ENCODE results near the gene SLC6A6.
"Not testable (repeated sequence)": the region's sequence is repeated elsewhere in the genome, so short reads cannot be mapped to it uniquely, and the experiment has no call there.

Gene SLC6A6

GRCh38 chr3:14409779-14410063 is 7.3 kb downstream of the SLC6A6 start:
- not testable (repeated sequence) for H2BK12ac ChIP-seq (ENCODE audit: low read length); H3K27ac ChIP-seq (ENCODE audit: low read depth, low read length); H2BK5ac ChIP-seq (ENCODE audit: low read depth, low read length, poor library complexity); H4K8ac ChIP-seq (ENCODE audit: low read depth, low read length); DNase-seq; H3K27me3 ChIP-seq (ENCODE audit: insufficient read depth, low read length); H2AFZ ChIP-seq (ENCODE audit: insufficient read depth, low read length, poor library complexity); H3K4me2 ChIP-seq (ENCODE audit: low read length); H2BK120ac ChIP-seq (ENCODE audit: insufficient read depth, low read length, poor library complexity); H3K18ac ChIP-seq (ENCODE audit: low read length); H4K12ac ChIP-seq (ENCODE audit: low read depth, low read length); H3K79me1 ChIP-seq (ENCODE audit: low read length); H3K4me3 ChIP-seq (ENCODE audit: low read depth, low read length); H3K4ac ChIP-seq (ENCODE audit: low read depth, low read length); H3K9me3 ChIP-seq (ENCODE audit: insufficient read depth, low read depth, low read length); H2AK5ac ChIP-seq (ENCODE audit: low read length); H3K14ac ChIP-seq (ENCODE audit: low read length); H3K9ac ChIP-seq (ENCODE audit: low read length); H4K91ac ChIP-seq (ENCODE audit: low read depth, low read length); H3K79me2 ChIP-seq (ENCODE audit: control insufficient read depth, insufficient read depth, low read length, poor library complexity); H3K23ac ChIP-seq (ENCODE audit: low read length)
- Histone ChIP-seq H3K4me1 (ENCODE audit: control insufficient read depth in 1 of 2, insufficient read depth in 2 of 2, low read length in 2 of 2) (peaks cover 19 to 23% of the 10 kb centered on the region in 2 experiments), H3K36me3 (ENCODE audit: control insufficient read depth in 1 of 2, insufficient read depth in 2 of 2, low read length in 2 of 2) (peaks cover 19 to 24% of the 10 kb centered on the region in 2 experiments)
- WGBS (ENCODE audit: extremely low coverage, insufficient coverage, insufficient read length) = no CpG with 5 or more reads among the region's 6 CpGs

- H3K36me3 ChIP-seq (ENCODE audit: control insufficient read depth in 1 of 2, insufficient read depth in 2 of 2, low read length in 2 of 2) = peaks cover 22 to 28% of the 10 kb centered on the region in 2 experiments
- H2AFZ ChIP-seq (ENCODE audit: insufficient read depth, low read length, poor library complexity) = no peak overlapping the region
- H3K4me3 ChIP-seq (ENCODE audit: low read depth, low read length) = no peak overlapping the region
- no peaks in the 10 kb centered on the region for H3K27me3 ChIP-seq (ENCODE audit: insufficient read depth, low read length)
- peak overlapping the region; percentile 12 for H3K4ac ChIP-seq (ENCODE audit: low read depth, low read length)
- no peak for DNase-seq
- no CpG with 5 or more reads among the region's 5 CpGs for WGBS (ENCODE audit: extremely low coverage, insufficient coverage, insufficient read length)
- peak overlapping the region; percentile 60 for H3K18ac ChIP-seq (ENCODE audit: low read length)
- peak overlapping the region; percentile 45 for H4K91ac ChIP-seq (ENCODE audit: low read depth, low read length)
- H3K79me1 ChIP-seq (ENCODE audit: low read length) = peaks cover 8% of the 10 kb centered on the region
- H2BK120ac ChIP-seq (ENCODE audit: insufficient read depth, low read length, poor library complexity) = no peak overlapping the region
- H3K79me2 ChIP-seq (ENCODE audit: control insufficient read depth, insufficient read depth, low read length, poor library complexity) = peaks cover under 1% of the 10 kb centered on the region
- H2BK12ac ChIP-seq (ENCODE audit: low read length) = no peak overlapping the region
- peak overlapping the region; percentile 30 for H3K14ac ChIP-seq (ENCODE audit: low read length)
- no peak overlapping the region for H3K9ac ChIP-seq (ENCODE audit: low read length)
- H2AK5ac ChIP-seq (ENCODE audit: low read length) = no peak overlapping the region
- no peak overlapping the region for H4K12ac ChIP-seq (ENCODE audit: low read depth, low read length)
- H3K4me2 ChIP-seq (ENCODE audit: low read length) = no peak overlapping the region
- H4K8ac ChIP-seq (ENCODE audit: low read depth, low read length) = no peak overlapping the region
- no peaks in the 10 kb centered on the region for H3K9me3 ChIP-seq (ENCODE audit: insufficient read depth, low read depth, low read length)
- H2BK5ac ChIP-seq (ENCODE audit: low read depth, low read length, poor library complexity) = no peak overlapping the region
- peaks cover 21 to 24% of the 10 kb centered on the region in 2 experiments for H3K4me1 ChIP-seq (ENCODE audit: control insufficient read depth in 1 of 2, insufficient read depth in 2 of 2, low read length in 2 of 2)
- no peak overlapping the region for H3K23ac ChIP-seq (ENCODE audit: low read length)
- H3K27ac ChIP-seq (ENCODE audit: low read depth, low read length) = no peak overlapping the region
These were observed 7.7 kb downstream of the SLC6A6 start for GRCh38 chr3:14410106-14410502.

- H3K9ac ChIP-seq (ENCODE audit: low read length) = no peak overlapping the region
- no CpG with 5 or more reads among the region's 6 CpGs for WGBS (ENCODE audit: extremely low coverage, insufficient coverage, insufficient read length)
- no peak overlapping the region for H2AK5ac ChIP-seq (ENCODE audit: low read length)
- no peak overlapping the region for H3K4me2 ChIP-seq (ENCODE audit: low read length)
- peak overlapping the region; percentile 60 for H3K18ac ChIP-seq (ENCODE audit: low read length)
- no peak overlapping the region for H4K8ac ChIP-seq (ENCODE audit: low read depth, low read length)
- no peak overlapping the region for H3K4me3 ChIP-seq (ENCODE audit: low read depth, low read length)
- no peaks in the 10 kb centered on the region for H3K27me3 ChIP-seq (ENCODE audit: insufficient read depth, low read length)
- H3K14ac ChIP-seq (ENCODE audit: low read length) = peak overlapping the region; percentile 30
- peaks cover 23 to 28% of the 10 kb centered on the region in 2 experiments for H3K36me3 ChIP-seq (ENCODE audit: control insufficient read depth in 1 of 2, insufficient read depth in 2 of 2, low read length in 2 of 2)
- no peak overlapping the region for H2AFZ ChIP-seq (ENCODE audit: insufficient read depth, low read length, poor library complexity)
- H3K23ac ChIP-seq (ENCODE audit: low read length) = no peak overlapping the region
- H4K12ac ChIP-seq (ENCODE audit: low read depth, low read length) = no peak overlapping the region
- H3K27ac ChIP-seq (ENCODE audit: low read depth, low read length) = no peak overlapping the region
- no peak overlapping the region for H2BK120ac ChIP-seq (ENCODE audit: insufficient read depth, low read length, poor library complexity)
- peak; percentile 39 to 46 for DNase-seq
- no peak overlapping the region for H2BK12ac ChIP-seq (ENCODE audit: low read length)
- no peaks in the 10 kb centered on the region for H3K79me2 ChIP-seq (ENCODE audit: control insufficient read depth, insufficient read depth, low read length, poor library complexity)
- peak overlapping the region; percentile 12 for H3K4ac ChIP-seq (ENCODE audit: low read depth, low read length)
- no peak overlapping the region for H2BK5ac ChIP-seq (ENCODE audit: low read depth, low read length, poor library complexity)
- H4K91ac ChIP-seq (ENCODE audit: low read depth, low read length) = peak overlapping the region; percentile 45
- peaks cover 21 to 28% of the 10 kb centered on the region in 2 experiments for H3K4me1 ChIP-seq (ENCODE audit: control insufficient read depth in 1 of 2, insufficient read depth in 2 of 2, low read length in 2 of 2)
- peaks cover 10% of the 10 kb centered on the region for H3K79me1 ChIP-seq (ENCODE audit: low read length)
- no peaks in the 10 kb centered on the region for H3K9me3 ChIP-seq (ENCODE audit: insufficient read depth, low read depth, low read length)
These were observed 8.2 kb downstream of the SLC6A6 start for GRCh38 chr3:14410503-14411165.

- Histone ChIP-seq H4K12ac (ENCODE audit: low read depth, low read length) (no peak overlapping the region), H3K23ac (ENCODE audit: low read length) (no peak overlapping the region)
- no peak for DNase-seq
These were observed 8.7 kb downstream of the SLC6A6 start for GRCh38 chr3:14411166-14411526.

More at GRCh38 chr3:14411166-14411526, 8.7 kb downstream of the SLC6A6 start:
- no peak overlapping the region for H2BK5ac ChIP-seq (ENCODE audit: low read depth, low read length, poor library complexity)
- H3K27me3 ChIP-seq (ENCODE audit: insufficient read depth, low read length) = no peaks in the 10 kb centered on the region
- H2AFZ ChIP-seq (ENCODE audit: insufficient read depth, low read length, poor library complexity) = no peak overlapping the region
- peaks cover 27 to 31% of the 10 kb centered on the region in 2 experiments for H3K36me3 ChIP-seq (ENCODE audit: control insufficient read depth in 1 of 2, insufficient read depth in 2 of 2, low read length in 2 of 2)
- peaks cover 14% of the 10 kb centered on the region for H3K79me1 ChIP-seq (ENCODE audit: low read length)
- H3K9me3 ChIP-seq (ENCODE audit: insufficient read depth, low read depth, low read length) = no peaks in the 10 kb centered on the region
- WGBS (ENCODE audit: extremely low coverage, insufficient coverage, insufficient read length) = no CpG with 5 or more reads among the region's 9 CpGs
- no peak overlapping the region for H2BK120ac ChIP-seq (ENCODE audit: insufficient read depth, low read length, poor library complexity)
- H3K18ac ChIP-seq (ENCODE audit: low read length) = no peak overlapping the region
- H3K27ac ChIP-seq (ENCODE audit: low read depth, low read length) = no peak overlapping the region
- no peak overlapping the region for H2AK5ac ChIP-seq (ENCODE audit: low read length)
- no peak overlapping the region for H3K14ac ChIP-seq (ENCODE audit: low read length)
- H3K79me2 ChIP-seq (ENCODE audit: control insufficient read depth, insufficient read depth, low read length, poor library complexity) = no peaks in the 10 kb centered on the region
- no peak overlapping the region for H3K4me3 ChIP-seq (ENCODE audit: low read depth, low read length)
- no peak overlapping the region for H3K4ac ChIP-seq (ENCODE audit: low read depth, low read length)
- H3K4me1 ChIP-seq (ENCODE audit: control insufficient read depth in 1 of 2, insufficient read depth in 2 of 2, low read length in 2 of 2) = peaks cover 26 to 29% of the 10 kb centered on the region in 2 experiments
- no peak overlapping the region for H3K9ac ChIP-seq (ENCODE audit: low read length)
- H2BK12ac ChIP-seq (ENCODE audit: low read length) = no peak overlapping the region
- no peak overlapping the region for H4K8ac ChIP-seq (ENCODE audit: low read depth, low read length)
- no peak overlapping the region for H3K4me2 ChIP-seq (ENCODE audit: low read length)
- H4K91ac ChIP-seq (ENCODE audit: low read depth, low read length) = peak overlapping the region; percentile 1
